ENCODE results near the gene LUC7L.
A peak's percentile ranks its signal among the peaks of the same experiment; 100 is the strongest.

Gene LUC7L, protein sequence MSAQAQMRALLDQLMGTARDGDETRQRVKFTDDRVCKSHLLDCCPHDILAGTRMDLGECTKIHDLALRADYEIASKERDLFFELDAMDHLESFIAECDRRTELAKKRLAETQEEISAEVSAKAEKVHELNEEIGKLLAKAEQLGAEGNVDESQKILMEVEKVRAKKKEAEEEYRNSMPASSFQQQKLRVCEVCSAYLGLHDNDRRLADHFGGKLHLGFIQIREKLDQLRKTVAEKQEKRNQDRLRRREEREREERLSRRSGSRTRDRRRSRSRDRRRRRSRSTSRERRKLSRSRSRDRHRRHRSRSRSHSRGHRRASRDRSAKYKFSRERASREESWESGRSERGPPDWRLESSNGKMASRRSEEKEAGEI

DNA sequence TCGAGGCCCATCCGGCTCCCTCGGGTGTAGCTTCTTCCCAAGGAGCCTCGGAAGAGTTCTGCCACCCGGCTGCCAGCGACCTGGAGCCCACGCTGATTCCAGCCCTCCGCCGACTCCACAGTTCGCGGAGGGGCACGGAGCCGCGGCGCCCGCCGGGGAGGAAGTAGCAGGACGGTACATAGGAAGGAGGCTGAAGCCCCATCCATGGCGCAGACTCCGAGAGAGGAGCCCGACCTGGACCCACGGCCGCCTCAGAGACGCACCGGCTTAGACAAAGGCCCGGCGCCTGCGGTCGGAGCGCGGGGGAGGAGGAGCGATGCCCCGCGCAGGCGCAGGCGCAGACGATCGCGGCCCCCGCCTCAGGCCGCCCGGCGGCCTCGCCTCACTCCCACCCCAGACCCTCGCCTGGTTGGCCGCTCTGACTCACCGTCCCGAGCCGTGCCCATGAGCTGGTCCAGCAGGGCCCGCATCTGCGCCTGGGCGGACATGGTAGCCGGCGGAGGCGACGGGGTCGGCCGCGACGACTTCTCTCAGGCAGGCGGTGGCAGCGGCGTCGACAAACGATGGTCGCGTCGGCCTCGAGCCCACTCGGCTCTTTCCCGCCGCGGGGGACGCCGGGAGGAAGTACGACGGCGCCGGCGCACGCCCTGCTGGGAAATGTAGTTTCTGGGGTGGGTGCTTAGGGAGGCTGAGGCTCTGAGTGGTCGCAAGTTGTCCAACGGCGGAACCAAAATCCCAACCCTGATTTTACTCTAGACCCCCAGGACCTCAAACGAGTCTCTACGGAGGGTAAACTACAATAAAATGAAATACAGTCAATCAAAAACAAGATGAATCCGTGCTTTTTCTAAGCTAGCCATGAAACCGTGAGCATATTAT, at the start of gene LUC7L:
TSS of gene LUC7L (minus strand) at position 598 of the 879 bp plus-strand sequence. CDS start at position 488, 110 bp downstream.
- DNase-seq (ENCODE audit: low read depth) = peak; percentile 88
- peak within 1 kb of the TSS; percentile 84 for H3K4me3 ChIP-seq (ENCODE audit: low read length)
- TF ChIP-seq, protein P1, sequence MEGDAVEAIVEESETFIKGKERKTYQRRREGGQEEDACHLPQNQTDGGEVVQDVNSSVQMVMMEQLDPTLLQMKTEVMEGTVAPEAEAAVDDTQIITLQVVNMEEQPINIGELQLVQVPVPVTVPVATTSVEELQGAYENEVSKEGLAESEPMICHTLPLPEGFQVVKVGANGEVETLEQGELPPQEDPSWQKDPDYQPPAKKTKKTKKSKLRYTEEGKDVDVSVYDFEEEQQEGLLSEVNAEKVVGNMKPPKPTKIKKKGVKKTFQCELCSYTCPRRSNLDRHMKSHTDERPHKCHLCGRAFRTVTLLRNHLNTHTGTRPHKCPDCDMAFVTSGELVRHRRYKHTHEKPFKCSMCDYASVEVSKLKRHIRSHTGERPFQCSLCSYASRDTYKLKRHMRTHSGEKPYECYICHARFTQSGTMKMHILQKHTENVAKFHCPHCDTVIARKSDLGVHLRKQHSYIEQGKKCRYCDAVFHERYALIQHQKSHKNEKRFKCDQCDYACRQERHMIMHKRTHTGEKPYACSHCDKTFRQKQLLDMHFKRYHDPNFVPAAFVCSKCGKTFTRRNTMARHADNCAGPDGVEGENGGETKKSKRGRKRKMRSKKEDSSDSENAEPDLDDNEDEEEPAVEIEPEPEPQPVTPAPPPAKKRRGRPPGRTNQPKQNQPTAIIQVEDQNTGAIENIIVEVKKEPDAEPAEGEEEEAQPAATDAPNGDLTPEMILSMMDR (IDR thresholded peaks at IDR 0.05; ENCODE audit: insufficient read depth, low read depth, low read length, missing control alignments) = no peak

DNA sequence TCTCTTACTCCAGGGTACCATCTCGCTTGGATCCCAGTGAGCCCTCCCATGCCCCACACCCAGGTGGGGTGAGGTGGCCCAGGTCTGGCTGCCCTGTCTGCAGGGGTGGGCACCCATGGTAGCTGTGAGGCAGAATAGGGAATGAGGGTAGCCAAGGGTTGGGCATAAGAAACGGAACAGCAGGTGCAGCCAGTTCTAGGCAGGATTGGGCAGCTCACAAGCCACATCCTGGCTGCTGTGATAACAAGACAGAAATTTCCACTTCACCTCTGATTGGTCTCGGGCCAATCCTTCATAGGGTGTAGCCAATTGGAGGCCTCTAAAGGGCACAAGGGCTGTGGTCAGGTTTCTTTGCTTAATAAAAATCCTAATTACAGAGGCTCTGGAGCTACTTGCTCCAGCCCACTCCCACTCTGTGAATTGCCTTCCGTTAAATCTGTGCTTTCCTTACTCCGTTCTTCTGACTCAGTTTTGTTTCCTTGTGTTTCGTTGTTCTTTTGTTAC, 49.7 kb upstream of the LUC7L start:
- DNase-seq (ENCODE audit: low read depth) = peak; percentile 82
- TF ChIP-seq, protein P1 (IDR thresholded peaks at IDR 0.05; ENCODE audit: insufficient read depth, low read depth, low read length, missing control alignments) = no peak
- H3K4me3 ChIP-seq (ENCODE audit: low read length) = no peak overlapping the region

DNA sequence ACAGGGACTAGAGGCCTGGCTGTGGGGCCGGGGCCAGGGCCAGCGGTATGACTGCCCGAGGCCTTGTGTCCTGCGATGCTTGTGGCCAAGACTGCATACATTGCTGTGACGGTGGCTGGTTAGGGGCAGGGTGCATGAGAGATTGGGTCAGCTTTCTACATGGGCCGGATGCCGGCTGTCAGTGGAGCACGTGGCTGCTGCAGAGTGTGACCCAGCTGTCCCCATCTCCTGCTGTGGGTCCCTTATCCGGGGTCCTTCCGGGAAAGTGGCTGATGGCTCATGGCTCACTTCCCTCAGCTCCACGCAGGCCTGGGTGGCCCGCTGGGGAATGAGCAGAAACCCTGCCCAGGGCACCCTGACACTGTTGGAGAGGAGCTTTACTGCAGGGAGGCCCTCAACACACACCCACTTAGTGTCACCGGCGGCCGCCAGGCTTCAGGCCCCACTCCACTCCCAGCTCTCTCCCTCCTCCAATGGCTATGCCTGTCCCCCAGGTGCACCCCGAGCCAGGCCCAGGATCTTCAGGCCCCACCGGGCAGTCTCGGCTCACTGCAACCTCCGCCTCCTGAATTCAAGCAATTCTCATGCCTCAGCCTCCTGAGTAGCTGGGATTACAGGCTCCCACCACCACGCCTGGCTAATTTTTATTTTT, 47.3 kb upstream of the LUC7L start:
- DNase-seq (ENCODE audit: low read depth) = no peak
- TF ChIP-seq, protein P1 (IDR thresholded peaks at IDR 0.05; ENCODE audit: insufficient read depth, low read depth, low read length, missing control alignments) = no peak
- no peak overlapping the region for H3K4me3 ChIP-seq (ENCODE audit: low read length)

DNA sequence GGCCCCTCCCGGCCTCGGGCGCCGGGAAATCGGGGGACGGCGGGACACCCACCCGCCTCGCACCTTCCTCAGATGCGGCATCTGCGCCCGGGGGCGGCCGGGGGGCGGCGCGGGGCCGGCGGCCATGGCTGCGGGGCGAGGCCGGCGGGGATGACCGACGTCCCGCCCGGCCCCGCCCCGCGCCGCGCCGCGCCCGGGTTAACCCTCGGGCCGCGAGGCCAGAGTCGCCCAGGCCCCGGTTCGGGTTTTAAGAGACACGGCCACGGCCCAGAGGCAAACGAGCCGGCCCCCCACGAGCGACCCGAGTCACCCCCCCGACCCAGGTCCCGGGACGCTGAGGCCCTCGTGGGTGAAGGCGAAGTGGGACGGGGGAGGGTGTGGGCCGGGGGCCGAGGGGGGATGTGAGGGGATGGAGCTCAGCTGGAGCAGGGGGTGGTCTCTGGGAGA, 46.6 kb upstream of the LUC7L start, which contains the start of gene RGS11:
TSS of gene RGS11 (minus strand) at position 159 of the 447 bp plus-strand sequence. CDS start at position 126, 33 bp downstream.
- peak within 1 kb of the TSS; percentile 16 for H3K4me3 ChIP-seq (ENCODE audit: low read length)
- no peak for DNase-seq (ENCODE audit: low read depth)
- TF ChIP-seq, protein P1 (IDR thresholded peaks at IDR 0.05; ENCODE audit: insufficient read depth, low read depth, low read length, missing control alignments) = no peak

DNA sequence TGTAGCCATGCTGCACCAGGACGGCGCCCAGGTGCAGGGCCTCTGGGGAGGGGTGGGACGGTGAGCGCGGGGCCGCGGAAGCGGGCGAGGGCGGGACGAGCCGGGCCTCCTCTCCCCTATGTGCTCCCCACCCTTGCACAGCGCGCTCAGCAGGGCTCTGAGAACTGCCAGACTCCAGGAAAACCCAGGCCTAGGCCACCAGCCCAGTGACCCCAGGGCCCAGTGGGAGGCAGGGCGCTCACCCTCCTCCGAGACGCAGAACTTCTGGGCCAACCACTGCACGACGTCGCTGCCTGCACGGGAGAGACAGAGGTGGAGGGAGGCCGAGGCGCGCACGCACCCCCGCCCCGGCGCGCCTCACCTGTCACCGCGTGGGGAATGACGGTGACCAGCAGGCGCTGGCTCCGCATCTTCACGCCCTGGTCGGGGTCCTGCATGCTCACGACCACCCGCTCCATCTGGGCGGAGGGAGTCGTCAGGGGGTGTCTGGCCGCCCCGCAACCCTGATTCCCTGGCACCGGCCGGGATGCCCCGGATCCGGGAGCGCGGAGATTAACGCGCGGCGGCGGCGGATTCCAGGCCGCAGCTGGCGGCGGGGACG, 45.9 kb upstream of the LUC7L start:
- no peak for DNase-seq (ENCODE audit: low read depth)
- TF ChIP-seq, protein P1 (IDR thresholded peaks at IDR 0.05; ENCODE audit: insufficient read depth, low read depth, low read length, missing control alignments) = no peak
- H3K4me3 ChIP-seq (ENCODE audit: low read length) = peak overlapping the region; percentile 16

Data from epithelial cell of esophagus (primary cell).